ENCODE results near the gene FAM187B.

The FAM187B gene

GRCh38 chr19:35178701-35179100, 49.8 kb downstream of the FAM187B start:
- no peak for DNase-seq (ENCODE audit: low read depth in 2 of 2)

- DNase-seq (ENCODE audit: low read depth in 2 of 2), result no peak
Measured at GRCh38 chr19:35177377-35178274, 50.9 kb downstream of the FAM187B start.

- no peak for DNase-seq (ENCODE audit: low read depth in 2 of 2)
Measured at GRCh38 chr19:35176181-35176570, 52.4 kb downstream of the FAM187B start.

Data from stimulated activated CD8-positive, alpha-beta memory T cell treated with anti-CD3 and anti-CD28 coated beads, Interleukin-7, amount 100 ng/mL, for 1 hour (primary cell).